ENCODE data around the gene SLX4IP. TPM values are rescaled to one million over a fixed set of nuclear protein-coding genes. Genes with fewer than 3 reads are reported as not detected.
A peak's percentile ranks its signal among the peaks of the same experiment; 100 is the strongest.

SLX4IP gene
- total and polyA plus RNA-seq, 2 donors (not counting 3 experiments of a cell fraction or from before 2014, with no cell fraction given), result 1.9 to 4.5 TPM

DNA sequence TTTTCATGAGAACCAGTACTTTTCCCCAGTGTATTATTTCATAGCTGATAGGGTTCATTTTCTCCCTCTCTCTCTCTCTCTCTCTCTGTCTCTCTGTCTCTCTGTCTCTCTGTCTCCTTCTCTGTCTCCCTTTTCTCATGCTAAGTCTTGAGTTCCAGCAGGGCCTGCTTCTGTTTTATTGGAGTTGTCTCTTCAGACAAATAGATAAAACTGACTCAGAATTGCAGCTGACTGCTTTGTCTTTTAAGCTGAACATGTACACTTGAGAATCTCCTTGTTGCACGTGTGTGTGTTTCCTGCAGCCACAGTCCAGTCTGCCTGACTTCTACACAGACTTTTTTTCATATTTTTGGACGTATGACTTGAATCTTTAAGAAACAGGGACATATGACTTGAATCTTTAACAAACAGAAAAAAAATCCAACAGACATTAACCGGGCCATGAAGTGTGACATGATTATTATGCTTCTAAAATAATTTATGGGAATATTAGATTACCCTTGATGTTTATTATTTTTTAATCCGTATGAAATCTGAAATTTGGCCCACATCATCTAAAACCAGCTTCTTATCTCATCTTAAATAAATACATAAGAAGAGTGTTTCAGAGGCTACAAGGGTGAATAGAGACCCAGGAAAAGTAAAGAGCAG is 167.2 kb downstream of the SLX4IP start:
- ChIA-PET CTCF (interaction anchor here (1.8 kb wide), 1 partner anchor 12 kb away, joined by 5 read pairs; no protein-coding TSS in a partner anchor), POLR2A (no interaction called here)
- Histone ChIP-seq H3K27ac (ENCODE audit: insufficient read depth, low read depth, low read length) (no peak overlapping the region), H3K4me1 (ENCODE audit: control insufficient read depth, extremely low read depth, insufficient read depth, low read length) (peaks cover 30% of the 10 kb centered on the region), H3K9me3 (replicated peaks; ENCODE audit: control insufficient read depth, insufficient read depth, low read length) (no peaks in the 10 kb centered on the region), H3K36me3 (ENCODE audit: control insufficient read depth in 2 of 2, extremely low read depth in 1 of 2, insufficient read depth in 2 of 2, low read length in 2 of 2) (no peaks in the 10 kb centered on the region), H3K27me3 (ENCODE audit: control insufficient read depth in 2 of 2, insufficient read depth in 2 of 2, low read length in 2 of 2) (no peaks in the 10 kb centered on the region), H2AFZ (ENCODE audit: low read depth, low read length) (no peak overlapping the region), H3K79me2 (ENCODE audit: control insufficient read depth, insufficient read depth, low read length) (no peaks in the 10 kb centered on the region), H4K20me1 (replicated peaks; ENCODE audit: control insufficient read depth, extremely low read depth, insufficient read depth, low read length) (no peaks in the 10 kb centered on the region), H3K4me3 (replicated peaks in 1 of 3; ENCODE audit: insufficient read depth in 1 of 3, low read depth in 1 of 3, low read length in 3 of 3) (no peak overlapping the region), H3K9me1 (replicated peaks; ENCODE audit: control insufficient read depth, extremely low read depth, insufficient read depth, low read length) (no peaks in the 10 kb centered on the region), H3K4me2 (ENCODE audit: insufficient read depth, low read length) (no peak overlapping the region), H3K9ac (replicated peaks; ENCODE audit: extremely low read depth, insufficient read depth, low read length) (no peak overlapping the region)
- no peak for TF ChIP-seq EZH2 (IDR thresholded peaks at IDR 0.05; ENCODE audit: borderline replicate concordance, low read depth, low read length, severe bottlenecking)
- no peak for TF ChIP-seq GATA2 (IDR thresholded peaks at IDR 0.05; ENCODE audit: insufficient read depth, insufficient read length, low read depth, low read length)
- TF ChIP-seq FOS (IDR thresholded peaks at IDR 0.05; ENCODE audit: borderline replicate concordance, insufficient read depth, low read length), result no peak
- TF ChIP-seq POLR2AphosphoS5 (IDR thresholded peaks at IDR 0.05; ENCODE audit: insufficient read depth, low read depth, low read length), result no peak
- TF ChIP-seq CTCF (IDR thresholded peaks at IDR 0.05; ENCODE audit: extremely low read depth in 1 of 2, insufficient read depth in 1 of 2, low read depth in 1 of 2, low read length in 2 of 2), result no peak
- TF ChIP-seq MAX (IDR thresholded peaks at IDR 0.05; ENCODE audit: insufficient read depth, insufficient read length), result no peak
- TF ChIP-seq POLR2A (IDR thresholded peaks at IDR 0.05; ENCODE audit: low read depth, low read length), result no peak
- TF ChIP-seq MYC (IDR thresholded peaks at IDR 0.05; ENCODE audit: low read depth, low read length), result no peak
- TF ChIP-seq JUN (IDR thresholded peaks at IDR 0.05; ENCODE audit: borderline replicate concordance, insufficient read depth, insufficient read length, low read depth), result no peak
- FAIRE-seq (peak; percentile 21), DNase-seq (ENCODE audit: low read depth, low spot score) (no peak)
- dilution Hi-C loops (cut with MboI; ENCODE audit: extremely low pct_ligation_motif_present, low sequenced_read_pairs), result no loop called here
- BruUV-seq (replicated peaks), result no TSS peak
- intact Hi-C loops (cut with micrococcal nuclease), result no loop called here
